HCT116 (cell line): ENCODE data around the gene GRIK1. TPM values are rescaled to one million over a fixed set of nuclear protein-coding genes. Genes with fewer than 3 reads are reported as not detected.

Experiments used
- ATAC-seq: fragments of 200-7000 bp; cut with Tn5 transposase; 2 replicates; pipeline ENCODE4 v1.9.1; 2020; ENCODE audit warnings: mild to moderate bottlenecking, moderate library complexity
- BruUV-seq: library from RNA; stranded (reverse); fragments of 400-500 nt; replicated peaks from 2 replicates; lab custom pipeline; 2021; lab: Mats Ljungman, UMichigan
- CTCF ChIA-PET: fragments of 300-600 bp; sonication (Branson Sonifier 250); formaldehyde crosslinking; loops from one replicate; lab custom pipeline; 2021; ENCODE audit warnings: antibody characterized with exemption; lab: Charles Lee
- POLR2A ChIA-PET: fragments of 300-600, 350-600 bp; sonication (Branson Sonifier 250); formaldehyde crosslinking; loops from one replicate; lab custom pipeline; 2021; ENCODE audit warnings: antibody characterized with exemption; lab: Charles Lee
- RAD21 ChIA-PET, 2 experiments: fragments of 300-600 bp; sonication (Branson Sonifier 250); formaldehyde crosslinking; loops; one replicate each; lab custom pipeline; 2023; ENCODE audit warnings: low total read pairs in 2 of 2; ENCODE audit not compliant: uncharacterized antibody in 2 of 2, unreplicated experiment in 2 of 2, low non-redundant PET in 1 of 2; lab: Charles Lee
- DNase-seq: peaks from one replicate; pipeline ENCODE4 v3.0.0-alpha.2; 2010; ENCODE audit warnings: low read depth, low spot score
- H2AFZ ChIP-seq: fragments of 200-600 bp; shearing (Covaris generic), sonication (generic); 2 replicates; pipeline ENCODE4 v1.6.1; 2017; ENCODE audit warnings: low read depth, mixed run types, mixed read lengths, antibody characterized with exemption, low read length; ENCODE audit not compliant: poor library complexity, severe bottlenecking
- H3K27ac ChIP-seq: 2 replicates; pipeline ENCODE4 v1.5.1; 2012; ENCODE audit warnings: low read depth, low read length
- H3K27me3 ChIP-seq: fragments of 200-600 bp; sonication (generic); 2 replicates; pipeline ENCODE4 v1.6.1; 2016; ENCODE audit warnings: mixed run types, low read length, mixed read lengths; ENCODE audit not compliant: insufficient read depth
- H3K36me3 ChIP-seq, 2 experiments: fragments of 200-500 bp in 1 of 2; fragments of 200-600 bp in 1 of 2; sonication (Bioruptor generic) in 1 of 2; sonication (generic) in 1 of 2; 2 replicates each; pipeline versions ENCODE4 v1.5.1 to v1.6.1; 2014 to 2016; ENCODE audit warnings: low read length in 2 of 2, inconsistent platforms in 1 of 2, mixed read lengths in 1 of 2, mixed run types in 1 of 2; ENCODE audit not compliant: insufficient read depth in 2 of 2, control insufficient read depth in 1 of 2
- H3K4me1 ChIP-seq, 2 experiments: fragments of 200-600 bp in 1 of 2; sonication (generic) in 1 of 2; 2 replicates each; pipeline versions ENCODE4 v1.5.1 to v1.6.1; 2012 to 2017; ENCODE audit warnings: low read length in 2 of 2, inconsistent platforms in 1 of 2, mild to moderate bottlenecking in 1 of 2, mixed read lengths in 1 of 2, mixed run types in 1 of 2, moderate library complexity in 1 of 2; ENCODE audit not compliant: insufficient read depth in 2 of 2, control insufficient read depth in 1 of 2
- H3K4me2 ChIP-seq: fragments of 200-600 bp; sonication (generic); 2 replicates; pipeline ENCODE4 v1.6.1; 2017; ENCODE audit warnings: mixed run types, low read length, mixed read lengths
- H3K4me3 ChIP-seq, 2 experiments: fragments of 200-600 bp in 1 of 2; sonication (generic) in 1 of 2; replicated peaks in 1 of 2; 2 replicates each; pipeline ENCODE4 v1.5.1; 2011 to 2016; ENCODE audit warnings: low read length in 2 of 2, control low read depth in 1 of 2, low read depth in 1 of 2, mild to moderate bottlenecking in 1 of 2, mixed read lengths in 1 of 2, mixed run types in 1 of 2
- H3K79me2 ChIP-seq: fragments of 200-600 bp; sonication (generic); 2 replicates; pipeline ENCODE4 v1.6.1; 2017; ENCODE audit warnings: mild to moderate bottlenecking, mixed run types, low read length, moderate library complexity, mixed read lengths; ENCODE audit not compliant: insufficient read depth
- H3K9ac ChIP-seq: fragments of 200-600 bp; sonication (generic); 2 replicates; pipeline ENCODE4 v1.6.1; 2016; ENCODE audit warnings: low read length, mixed read lengths
- H3K9me2 ChIP-seq: fragments of 200-600 bp; sonication (generic), shearing (Covaris generic); 2 replicates; pipeline ENCODE4 v1.6.1; 2017; ENCODE audit warnings: mixed run types, mild to moderate bottlenecking, moderate library complexity; ENCODE audit not compliant: insufficient read depth
- H3K9me3 ChIP-seq, 2 experiments: fragments of 200-500 bp in 1 of 2; fragments of 200-600 bp in 1 of 2; sonication (Bioruptor generic) in 1 of 2; sonication (generic) in 1 of 2; 2 replicates each; pipeline ENCODE4 v1.6.1; 2014 to 2017; ENCODE audit warnings: low read length in 2 of 2, mixed read lengths in 2 of 2, inconsistent platforms in 1 of 2, low read depth in 1 of 2, mild to moderate bottlenecking in 1 of 2, mixed run types in 1 of 2, moderate library complexity in 1 of 2; ENCODE audit not compliant: control insufficient read depth in 1 of 2, insufficient read depth in 1 of 2
- H4K20me1 ChIP-seq: fragments of 200-600 bp; sonication (generic), shearing (Covaris generic); 2 replicates; pipeline ENCODE4 v1.6.1; 2017; ENCODE audit warnings: mixed run types, mild to moderate bottlenecking, moderate library complexity; ENCODE audit not compliant: insufficient read depth
- CBX3 ChIP-seq: IDR thresholded peaks from 2 replicates; pipeline ENCODE4 v1.6.1; 2012; ENCODE audit warnings: low read depth
- CTCF ChIP-seq, 3 experiments: fragments of 200-600 bp in 1 of 3; sonication (generic) in 1 of 3; IDR thresholded peaks in 2 of 3; conservative IDR thresholded peaks in 1 of 3; 2 replicates each; pipeline ENCODE4 v1.5.1; 2012 to 2017; ENCODE audit warnings: low read depth in 2 of 3, low read length in 2 of 3, antibody characterized with exemption in 1 of 3, borderline replicate concordance in 1 of 3, control low read depth in 1 of 3, mild to moderate bottlenecking in 1 of 3, mixed read lengths in 1 of 3, mixed run types in 1 of 3, moderate library complexity in 1 of 3; ENCODE audit not compliant: insufficient read depth in 1 of 3
- EZH2phosphoT487 ChIP-seq: fragments of 200-600 bp; IDR thresholded peaks from 2 replicates; pipeline ENCODE4 v1.6.1; 2018; ENCODE audit warnings: antibody characterized with exemption, borderline replicate concordance
- FOSL1 ChIP-seq: IDR thresholded peaks from 2 replicates; pipeline ENCODE4 v1.6.1; 2012; ENCODE audit warnings: low read depth
- JUND ChIP-seq: IDR thresholded peaks from 2 replicates; pipeline ENCODE4 v1.6.1; 2012
- MAX ChIP-seq: IDR thresholded peaks from 2 replicates; pipeline ENCODE4 v1.6.1; 2012
- POLR2A ChIP-seq: IDR thresholded peaks from 2 replicates; pipeline ENCODE4 v1.7.0; 2011; ENCODE audit warnings: borderline replicate concordance; ENCODE audit not compliant: insufficient read depth, insufficient read length; ENCODE audit errors: extremely low read depth
- REST ChIP-seq: IDR thresholded peaks from 2 replicates; pipeline ENCODE4 v1.6.1; 2012; ENCODE audit warnings: low read depth
- YY1 ChIP-seq: IDR thresholded peaks from 2 replicates; pipeline ENCODE4 v1.6.1; 2011; ENCODE audit warnings: low read length, low read depth, moderate library complexity, mild to moderate bottlenecking; ENCODE audit not compliant: insufficient replicate concordance; ENCODE audit errors: extremely low read depth
- ZBTB33 ChIP-seq: IDR thresholded peaks from 2 replicates; pipeline ENCODE4 v1.6.1; 2011; ENCODE audit warnings: mild to moderate bottlenecking, low read length, moderate library complexity; ENCODE audit not compliant: insufficient replicate concordance; ENCODE audit errors: extremely low read depth
- intact Hi-C: fragments of 100-400 bp; cut with micrococcal nuclease; formaldehyde crosslinking; loops from 2 replicates; pipeline ENCODE4 v1.10.0; 2022
- total RNA-seq: library from RNA; stranded (reverse); gene quantifications from one replicate; pipeline ENCODE4 v1.2.1, GENCODE V29; 2021; ENCODE audit not compliant: unreplicated experiment

Gene GRIK1
- total RNA-seq, 1 experiment from 2014 or later, result not detected

- TF ChIP-seq EZH2phosphoT487 (no peak), FOSL1 (no peak), JUND (no peak), CBX3 (no peak), YY1 (no peak), REST (no peak), CTCF (IDR thresholded peaks at IDR 0.05 in 2 of 3, conservative IDR thresholded peaks at IDR 0.05 in 1 of 3; ENCODE audit: borderline replicate concordance in 1 of 3, insufficient read depth in 1 of 3, low read depth in 2 of 3, low read length in 2 of 3) (no peak), POLR2A (no peak), MAX (no peak), ZBTB33 (no peak)
- Histone ChIP-seq H3K9me2 (no peaks in the 10 kb centered on the region), H3K27me3 (no peaks in the 10 kb centered on the region), H3K36me3 (no peaks in the 10 kb centered on the region), H3K27ac (no peak overlapping the region), H4K20me1 (no peaks in the 10 kb centered on the region), H3K4me3 (no peak overlapping the region), H3K9ac (no peak overlapping the region), H3K4me1 (no peaks in the 10 kb centered on the region), H2AFZ (no peak overlapping the region), H3K9me3 (peaks cover 0 to 2% of the 10 kb centered on the region in 2 experiments; a peak in 1 of 4 replicates), H3K79me2 (no peaks in the 10 kb centered on the region), H3K4me2 (no peak overlapping the region)
- DNase-seq, result no peak
- ChIA-PET POLR2A (no interaction called here), CTCF (no interaction called here), RAD21 (no interaction called here)
- no peak for ATAC-seq
- no TSS peak for BruUV-seq
- intact Hi-C loops, result no loop called here
Measured at GRCh38 chr21:29624776-29625175, 315.0 kb downstream of the GRIK1 start.
